ENCODE data around the gene ITGA2.

Gene ITGA2

DNA sequence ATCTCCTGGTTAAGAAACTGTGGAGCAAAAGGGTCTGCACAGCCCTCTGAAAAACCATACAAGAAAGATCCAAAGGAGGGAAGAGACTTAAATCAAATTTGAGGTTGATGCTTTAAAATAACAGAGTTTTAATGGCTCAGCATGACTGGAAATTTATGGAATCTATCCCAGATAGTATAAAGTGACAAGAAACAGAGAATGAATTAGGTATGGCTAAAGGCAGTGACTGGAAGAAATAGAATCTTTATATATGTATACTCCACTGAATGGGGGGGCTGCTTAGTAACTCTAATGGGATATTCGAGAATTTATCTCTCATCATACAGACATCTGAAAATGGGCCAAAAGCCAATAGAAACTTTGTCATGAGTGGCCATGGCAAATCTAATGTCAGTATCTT is 138.0 kb downstream of the ITGA2 start:
- DNase-seq = no peak
- H3K4me1 Mint-ChIP-seq (ENCODE audit: low read depth) = no peaks in the 10 kb centered on the region
- no peak overlapping the region for H3K4me3 Mint-ChIP-seq
- no peaks in the 10 kb centered on the region for H3K9me3 Mint-ChIP-seq
- no peak overlapping the region for H3K27ac Mint-ChIP-seq
- H3K36me3 Mint-ChIP-seq (ENCODE audit: low read depth) = no peaks in the 10 kb centered on the region
- no peaks in the 10 kb centered on the region for H3K27me3 Mint-ChIP-seq

DNA sequence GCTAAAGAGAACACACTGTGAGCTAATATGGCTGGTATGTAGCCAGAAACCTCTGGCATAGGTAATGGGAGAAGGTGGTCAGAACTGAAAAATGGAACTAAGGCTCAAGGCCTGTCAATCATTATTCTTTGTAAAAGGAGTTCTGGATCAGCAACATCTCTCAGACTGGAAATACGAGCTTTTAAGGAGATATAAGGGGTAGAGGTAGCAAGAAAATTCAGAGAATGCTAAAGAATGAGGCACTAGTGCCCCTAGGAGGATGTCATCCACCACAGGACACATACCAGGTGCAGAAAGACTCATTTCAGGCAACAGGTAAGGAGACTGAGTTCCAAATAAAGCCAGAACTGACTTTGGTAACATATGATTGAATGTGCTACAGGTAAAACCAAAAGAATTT is 139.3 kb downstream of the ITGA2 start:
- no peaks in the 10 kb centered on the region for H3K36me3 Mint-ChIP-seq (ENCODE audit: low read depth)
- no peaks in the 10 kb centered on the region for H3K9me3 Mint-ChIP-seq
- H3K4me1 Mint-ChIP-seq (ENCODE audit: low read depth) = no peaks in the 10 kb centered on the region
- H3K27me3 Mint-ChIP-seq = no peaks in the 10 kb centered on the region
- no peak overlapping the region for H3K4me3 Mint-ChIP-seq
- DNase-seq = no peak
- H3K27ac Mint-ChIP-seq = no peak overlapping the region

DNA sequence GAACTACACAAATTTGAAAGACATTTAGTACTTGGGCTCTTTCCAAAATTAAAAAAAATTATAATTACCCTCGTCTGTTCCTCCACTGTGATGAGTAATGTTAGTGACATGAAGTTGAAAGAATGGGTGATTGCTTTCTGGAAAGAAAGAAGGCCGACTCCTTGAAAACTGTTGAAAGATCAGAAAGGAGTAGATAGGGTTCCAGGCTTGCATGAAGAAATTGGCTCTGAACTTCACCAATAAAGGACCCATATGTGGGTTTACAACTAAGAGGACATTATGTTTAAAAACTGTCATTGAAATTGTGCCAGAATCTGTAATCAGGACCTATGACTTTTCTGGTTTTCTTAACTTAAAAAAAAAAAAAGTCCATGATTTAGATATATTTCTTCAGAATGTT is 141.1 kb downstream of the ITGA2 start:
- Mint-ChIP-seq H3K36me3 (ENCODE audit: low read depth) (no peaks in the 10 kb centered on the region), H3K9me3 (no peaks in the 10 kb centered on the region), H3K4me1 (ENCODE audit: low read depth) (no peaks in the 10 kb centered on the region), H3K27me3 (no peaks in the 10 kb centered on the region), H3K27ac (no peak overlapping the region), H3K4me3 (no peak overlapping the region)
- DNase-seq = no peak

DNA sequence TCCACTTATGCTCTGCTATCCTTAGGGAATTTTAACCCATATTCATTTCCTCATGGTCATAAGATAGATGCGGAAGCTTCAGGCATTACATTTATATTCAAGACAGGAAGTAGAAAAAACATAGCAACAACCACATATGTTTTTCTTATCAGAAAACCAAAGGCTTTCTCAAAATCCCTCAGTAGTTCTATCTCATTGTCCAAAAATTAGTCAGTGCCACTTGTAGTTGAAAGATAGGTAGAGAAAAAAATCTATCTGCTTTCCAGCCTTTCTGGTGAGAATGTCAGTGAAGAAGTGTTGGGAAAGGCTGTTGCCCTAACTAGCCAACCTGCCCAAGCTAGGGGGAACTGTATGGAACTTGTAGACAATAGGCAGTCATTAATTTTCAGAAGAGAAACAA is 143.9 kb downstream of the ITGA2 start:
- no peak overlapping the region for H3K4me3 Mint-ChIP-seq
- no peaks in the 10 kb centered on the region for H3K4me1 Mint-ChIP-seq (ENCODE audit: low read depth)
- no peak overlapping the region for H3K27ac Mint-ChIP-seq
- H3K27me3 Mint-ChIP-seq = no peaks in the 10 kb centered on the region
- DNase-seq = no peak
- H3K36me3 Mint-ChIP-seq (ENCODE audit: low read depth) = no peaks in the 10 kb centered on the region
- no peaks in the 10 kb centered on the region for H3K9me3 Mint-ChIP-seq
